Mammary epithelial cell (primary cell): ENCODE measurements around the gene MED10.

ENCODE experiments used
- CTCF ChIP-seq, 2 donors: IDR thresholded peaks in 1 of 2; conservative IDR thresholded peaks in 1 of 2; 2 replicates each; pipeline ENCODE4 v1.5.1; 2011 to 2012; ENCODE audit warnings: inconsistent platforms in 2 of 2, low read length in 2 of 2, mild to moderate bottlenecking in 2 of 2, control low read depth in 1 of 2, low read depth in 1 of 2; ENCODE audit not compliant: insufficient read depth in 1 of 2; ENCODE audit errors: extremely low read depth in 1 of 2
- EZH2 ChIP-seq: IDR thresholded peaks from 2 replicates; pipeline ENCODE4 v1.6.1; 2012; ENCODE audit warnings: low read length, inconsistent platforms, borderline replicate concordance

- no peak for TF ChIP-seq CTCF (conservative IDR thresholded peaks at IDR 0.05 in 1 of 2, IDR thresholded peaks at IDR 0.05 in 1 of 2; ENCODE audit: extremely low read depth in 1 of 2, insufficient read depth in 1 of 2, low read depth in 1 of 2, low read length in 2 of 2)
- no peak for TF ChIP-seq EZH2
Measured at GRCh38 chr5:6392561-6392960, 14.2 kb upstream of the MED10 start.
